ENCODE measurements around the gene CKS1B.

GRCh38 chr1:155004352-155005075, 30.0 kb downstream of the CKS1B start:
- TF ChIP-seq, protein P1, sequence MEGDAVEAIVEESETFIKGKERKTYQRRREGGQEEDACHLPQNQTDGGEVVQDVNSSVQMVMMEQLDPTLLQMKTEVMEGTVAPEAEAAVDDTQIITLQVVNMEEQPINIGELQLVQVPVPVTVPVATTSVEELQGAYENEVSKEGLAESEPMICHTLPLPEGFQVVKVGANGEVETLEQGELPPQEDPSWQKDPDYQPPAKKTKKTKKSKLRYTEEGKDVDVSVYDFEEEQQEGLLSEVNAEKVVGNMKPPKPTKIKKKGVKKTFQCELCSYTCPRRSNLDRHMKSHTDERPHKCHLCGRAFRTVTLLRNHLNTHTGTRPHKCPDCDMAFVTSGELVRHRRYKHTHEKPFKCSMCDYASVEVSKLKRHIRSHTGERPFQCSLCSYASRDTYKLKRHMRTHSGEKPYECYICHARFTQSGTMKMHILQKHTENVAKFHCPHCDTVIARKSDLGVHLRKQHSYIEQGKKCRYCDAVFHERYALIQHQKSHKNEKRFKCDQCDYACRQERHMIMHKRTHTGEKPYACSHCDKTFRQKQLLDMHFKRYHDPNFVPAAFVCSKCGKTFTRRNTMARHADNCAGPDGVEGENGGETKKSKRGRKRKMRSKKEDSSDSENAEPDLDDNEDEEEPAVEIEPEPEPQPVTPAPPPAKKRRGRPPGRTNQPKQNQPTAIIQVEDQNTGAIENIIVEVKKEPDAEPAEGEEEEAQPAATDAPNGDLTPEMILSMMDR (IDR thresholded peaks at IDR 0.05 in 8 of 11, conservative IDR thresholded peaks at IDR 0.05 in 3 of 11) = no peak
- TF ChIP-seq POLR2A (IDR thresholded peaks at IDR 0.05) = no peak

Measured in spleen (tissue), 7 donors.